LoVo (cell line): ENCODE data around the gene GLCE.

Source experiments
- DNase-seq: peaks from one replicate; pipeline ENCODE4 v3.0.0-alpha.2; 2016; ENCODE audit warnings: low spot score

The GLCE gene

GRCh38 chr15:69320977-69321554 lies 160.6 kb downstream of the GLCE start:
- DNase-seq = no peak
